ENCODE measurements around the gene ECD. TPM values are rescaled to one million over a fixed set of nuclear protein-coding genes. Genes with fewer than 3 reads are reported as not detected.

The ECD gene
- total and polyA plus RNA-seq, 10 of the 15 experiments (the other 5 are each of a cell fraction or from before 2014, with no cell fraction given), result 27.3 to 61.6 (median 44.0) TPM

DNA sequence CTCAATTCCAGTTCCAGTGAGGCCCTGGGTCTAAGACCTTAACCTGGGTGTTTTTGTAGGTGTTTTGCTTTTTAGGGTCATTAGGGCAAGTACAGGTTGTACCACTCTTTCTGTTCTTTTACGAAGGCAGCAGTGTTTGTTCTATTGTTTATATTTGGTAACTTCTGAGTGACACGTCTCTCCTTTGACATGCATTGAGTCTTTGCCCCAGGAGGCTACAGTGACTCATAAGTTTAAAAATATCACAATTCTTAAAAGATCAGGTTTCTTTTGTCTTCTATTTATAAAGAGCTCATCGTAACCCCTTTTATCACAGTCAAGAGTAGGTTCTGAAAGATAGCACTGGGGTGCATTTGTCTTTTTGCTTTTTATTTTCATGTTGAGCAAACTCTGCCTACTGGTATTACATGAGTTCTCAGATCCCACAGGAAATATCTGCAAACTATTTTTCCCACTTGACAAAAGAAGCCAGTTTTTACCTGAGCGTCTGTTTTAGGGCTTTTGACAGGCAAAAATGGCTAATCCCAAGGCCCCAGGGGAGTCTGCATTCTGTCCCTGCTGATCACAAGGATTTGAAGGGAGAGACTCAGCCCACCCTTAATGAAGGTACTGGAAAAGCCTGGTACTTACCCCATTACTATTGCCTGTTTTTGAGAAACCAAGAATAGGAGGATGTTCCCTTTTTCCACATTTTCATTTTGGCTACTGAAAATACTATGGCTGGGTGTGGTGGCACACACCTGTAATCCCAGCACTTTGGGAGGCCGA, 49.6 kb downstream of the ECD start (continued):
- TF ChIP-seq, protein P1, sequence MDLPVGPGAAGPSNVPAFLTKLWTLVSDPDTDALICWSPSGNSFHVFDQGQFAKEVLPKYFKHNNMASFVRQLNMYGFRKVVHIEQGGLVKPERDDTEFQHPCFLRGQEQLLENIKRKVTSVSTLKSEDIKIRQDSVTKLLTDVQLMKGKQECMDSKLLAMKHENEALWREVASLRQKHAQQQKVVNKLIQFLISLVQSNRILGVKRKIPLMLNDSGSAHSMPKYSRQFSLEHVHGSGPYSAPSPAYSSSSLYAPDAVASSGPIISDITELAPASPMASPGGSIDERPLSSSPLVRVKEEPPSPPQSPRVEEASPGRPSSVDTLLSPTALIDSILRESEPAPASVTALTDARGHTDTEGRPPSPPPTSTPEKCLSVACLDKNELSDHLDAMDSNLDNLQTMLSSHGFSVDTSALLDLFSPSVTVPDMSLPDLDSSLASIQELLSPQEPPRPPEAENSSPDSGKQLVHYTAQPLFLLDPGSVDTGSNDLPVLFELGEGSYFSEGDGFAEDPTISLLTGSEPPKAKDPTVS (IDR thresholded peaks at IDR 0.05; ENCODE audit: low read depth, low read length), result 0 out of 2 replicates have a peak, but pooled peaks have one; percentile 64
- TF ChIP-seq TAF1 (IDR thresholded peaks at IDR 0.05; ENCODE audit: borderline replicate concordance, low read depth, low read length), result no peak
- peak in 1 of 2 experiments; percentile 37; a peak in 1 of 4 replicates for TF ChIP-seq BHLHE40 (IDR thresholded peaks at IDR 0.05; ENCODE audit: borderline replicate concordance in 1 of 2, low read depth in 2 of 2, low read length in 1 of 2)
- TF ChIP-seq DPF2 (IDR thresholded peaks at IDR 0.05), result peak; percentile 32; the same call in 1 of the 2 replicates
- TF ChIP-seq EP300 (IDR thresholded peaks at IDR 0.05; ENCODE audit: borderline replicate concordance in 1 of 2, control insufficient read depth in 1 of 2, low read depth in 2 of 2, low read length in 2 of 2), result peak; percentile 62 to 86
- TF ChIP-seq ZNF24 (IDR thresholded peaks at IDR 0.05), result peak; percentile 54; the same call in 1 of the 2 replicates
- peak; percentile 97 for TF ChIP-seq PKNOX1 (IDR thresholded peaks at IDR 0.05)
- TF ChIP-seq POLR2AphosphoS2 (IDR thresholded peaks at IDR 0.05; ENCODE audit: low read depth, low read length), result no peak
- peak; percentile 59; the same call in 1 of the 2 replicates for TF ChIP-seq MTA2 (IDR thresholded peaks at IDR 0.05; ENCODE audit: low read depth)
- TF ChIP-seq, protein P2, sequence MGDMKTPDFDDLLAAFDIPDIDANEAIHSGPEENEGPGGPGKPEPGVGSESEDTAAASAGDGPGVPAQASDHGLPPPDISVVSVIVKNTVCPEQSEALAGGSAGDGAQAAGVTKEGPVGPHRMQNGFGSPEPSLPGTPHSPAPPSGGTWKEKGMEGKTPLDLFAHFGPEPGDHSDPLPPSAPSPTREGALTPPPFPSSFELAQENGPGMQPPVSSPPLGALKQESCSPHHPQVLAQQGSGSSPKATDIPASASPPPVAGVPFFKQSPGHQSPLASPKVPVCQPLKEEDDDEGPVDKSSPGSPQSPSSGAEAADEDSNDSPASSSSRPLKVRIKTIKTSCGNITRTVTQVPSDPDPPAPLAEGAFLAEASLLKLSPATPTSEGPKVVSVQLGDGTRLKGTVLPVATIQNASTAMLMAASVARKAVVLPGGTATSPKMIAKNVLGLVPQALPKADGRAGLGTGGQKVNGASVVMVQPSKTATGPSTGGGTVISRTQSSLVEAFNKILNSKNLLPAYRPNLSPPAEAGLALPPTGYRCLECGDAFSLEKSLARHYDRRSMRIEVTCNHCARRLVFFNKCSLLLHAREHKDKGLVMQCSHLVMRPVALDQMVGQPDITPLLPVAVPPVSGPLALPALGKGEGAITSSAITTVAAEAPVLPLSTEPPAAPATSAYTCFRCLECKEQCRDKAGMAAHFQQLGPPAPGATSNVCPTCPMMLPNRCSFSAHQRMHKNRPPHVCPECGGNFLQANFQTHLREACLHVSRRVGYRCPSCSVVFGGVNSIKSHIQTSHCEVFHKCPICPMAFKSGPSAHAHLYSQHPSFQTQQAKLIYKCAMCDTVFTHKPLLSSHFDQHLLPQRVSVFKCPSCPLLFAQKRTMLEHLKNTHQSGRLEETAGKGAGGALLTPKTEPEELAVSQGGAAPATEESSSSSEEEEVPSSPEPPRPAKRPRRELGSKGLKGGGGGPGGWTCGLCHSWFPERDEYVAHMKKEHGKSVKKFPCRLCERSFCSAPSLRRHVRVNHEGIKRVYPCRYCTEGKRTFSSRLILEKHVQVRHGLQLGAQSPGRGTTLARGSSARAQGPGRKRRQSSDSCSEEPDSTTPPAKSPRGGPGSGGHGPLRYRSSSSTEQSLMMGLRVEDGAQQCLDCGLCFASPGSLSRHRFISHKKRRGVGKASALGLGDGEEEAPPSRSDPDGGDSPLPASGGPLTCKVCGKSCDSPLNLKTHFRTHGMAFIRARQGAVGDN (IDR thresholded peaks at IDR 0.05), result 0 out of 2 replicates have a peak, but pooled peaks have one; percentile 50
- TF ChIP-seq REST (IDR thresholded peaks at IDR 0.05; ENCODE audit: low read depth, low read length), result no peak
- TF ChIP-seq TBL1XR1 (IDR thresholded peaks at IDR 0.05; ENCODE audit: low read depth, low read length), result peak; percentile 89
- TF ChIP-seq CBX5 (IDR thresholded peaks at IDR 0.05; ENCODE audit: low read depth), result no peak
- peak; percentile 65; the same call in 1 of the 2 replicates for TF ChIP-seq CHD1 (IDR thresholded peaks at IDR 0.05; ENCODE audit: low read depth, low read length)
- TF ChIP-seq IKZF2 (IDR thresholded peaks at IDR 0.05), result peak; percentile 72 to 73
- 0 out of 2 replicates have a peak, but pooled peaks have one; percentile 14 for TF ChIP-seq GABPA (IDR thresholded peaks at IDR 0.05; ENCODE audit: low read depth)
- TF ChIP-seq ZNF384 (IDR thresholded peaks at IDR 0.05; ENCODE audit: borderline replicate concordance, low read depth, low read length), result no peak
- TF ChIP-seq MEF2A (IDR thresholded peaks at IDR 0.05; ENCODE audit: insufficient read depth, low read depth, low read length), result peak; percentile 97
